ENCODE measurements around the gene SLIT3.

SLIT3 gene

GRCh38 chr5:168813184-168813968, 487.6 kb downstream of the SLIT3 start:
- DNase-seq, result no peak

DNA sequence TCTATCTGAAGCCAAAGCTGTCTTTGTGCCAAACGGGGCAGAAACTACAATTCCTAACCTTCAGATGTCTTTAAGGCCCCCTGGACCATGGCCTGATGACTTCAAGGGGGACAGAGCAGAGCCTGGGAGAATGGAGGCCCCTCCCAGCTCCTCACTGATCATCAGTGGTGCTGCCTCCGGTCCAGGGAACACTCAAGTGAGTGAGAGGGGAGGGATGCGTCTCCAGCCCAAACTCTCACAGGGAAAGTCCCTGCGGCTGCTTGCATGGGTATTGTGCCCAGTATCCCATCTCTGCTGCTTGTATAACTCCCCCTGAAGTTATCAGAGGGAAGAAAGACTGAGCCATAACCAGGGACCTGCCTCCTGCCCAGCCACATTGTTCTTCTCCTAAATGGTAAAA, 490.3 kb downstream of the SLIT3 start:
- DNase-seq, result no peak

GRCh38 chr5:168809218-168809617, 491.7 kb downstream of the SLIT3 start:
- no peak for DNase-seq

DNA sequence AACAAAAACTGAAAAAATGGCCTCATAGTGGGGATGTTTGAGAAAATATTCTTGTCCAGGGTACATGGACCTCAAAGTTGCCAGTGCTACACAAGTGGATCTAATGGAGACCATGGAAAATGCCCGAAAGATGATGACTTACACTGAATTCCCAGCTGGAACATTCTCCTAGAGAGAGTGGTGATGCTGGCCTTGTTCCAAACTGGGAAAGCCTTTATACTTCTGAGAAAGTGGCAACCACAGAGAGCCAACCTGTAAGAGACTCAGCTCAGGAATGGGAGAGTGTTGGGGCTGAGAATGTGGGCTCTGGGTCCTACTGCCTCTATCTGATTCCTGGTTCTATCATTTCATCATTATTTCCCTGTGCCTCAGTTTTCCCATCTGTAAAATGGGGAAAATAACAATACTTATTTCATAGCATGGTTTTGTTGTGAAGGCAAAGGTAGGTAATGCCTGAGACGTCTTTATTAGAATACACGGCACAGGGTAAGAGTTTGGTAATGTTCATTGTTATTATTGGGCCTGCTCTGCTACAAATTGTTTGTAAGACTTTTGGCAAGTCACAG, 492.8 kb downstream of the SLIT3 start:
- DNase-seq, result no peak

DNA sequence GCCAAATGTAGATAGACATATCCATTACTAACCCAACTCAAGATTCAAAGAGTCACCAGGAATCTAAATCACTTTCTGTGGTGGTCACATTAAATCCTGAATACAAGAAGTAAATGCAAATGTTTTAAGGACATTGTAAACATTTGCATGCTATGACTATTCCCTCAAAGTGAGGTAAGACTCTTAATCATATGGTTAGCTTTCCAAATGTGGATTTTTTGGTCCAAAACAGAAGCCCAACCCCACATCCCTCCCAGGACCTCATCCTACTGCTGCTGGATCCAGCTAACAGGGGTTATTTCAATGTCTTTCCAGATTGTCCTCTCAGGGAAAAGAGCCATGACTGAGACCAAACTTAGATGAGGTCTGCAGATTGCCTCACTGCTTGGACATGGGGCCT, 493.7 kb downstream of the SLIT3 start:
- DNase-seq, result no peak

DNA sequence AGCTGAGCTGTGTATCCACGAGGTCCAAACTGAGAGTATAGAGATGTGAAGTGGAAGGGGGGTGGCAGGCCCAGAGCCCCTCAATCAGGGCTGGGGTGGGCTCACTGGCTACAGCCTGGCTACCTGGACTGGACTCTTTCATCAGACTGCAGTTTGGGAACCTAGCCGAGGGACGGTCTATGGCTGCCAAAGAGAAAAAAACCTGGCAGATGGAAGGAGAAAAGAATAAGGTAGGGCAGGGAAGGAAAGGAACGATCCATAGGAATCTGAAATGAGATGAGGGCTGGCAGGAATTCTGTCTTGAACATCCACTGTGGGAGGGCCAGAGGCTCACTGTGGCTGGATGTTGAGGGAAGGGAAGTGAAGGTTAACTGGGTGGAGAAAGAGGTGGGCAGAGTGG, 497.4 kb downstream of the SLIT3 start:
- no peak for DNase-seq

- no peak for DNase-seq
Measured at GRCh38 chr5:168802337-168802736, 498.6 kb downstream of the SLIT3 start.

DNA sequence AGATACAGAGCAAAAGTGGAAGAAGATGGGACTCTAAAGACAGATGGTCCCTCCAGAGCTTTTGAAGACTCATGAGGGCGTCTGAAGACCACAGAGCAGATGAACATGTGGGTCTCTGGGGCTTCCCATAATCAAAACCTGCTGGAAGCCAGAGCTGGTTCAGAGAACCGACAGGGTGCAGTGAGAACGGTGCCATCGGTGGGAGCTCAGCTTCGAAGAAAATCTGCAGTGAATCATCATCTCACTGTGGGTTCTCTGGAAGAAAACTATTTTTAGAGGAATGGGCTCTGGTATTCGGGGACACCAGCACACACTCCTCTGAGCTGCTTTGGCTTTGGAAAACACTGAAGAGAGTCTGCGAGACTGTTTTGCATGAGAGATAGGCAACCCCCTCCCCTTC, 499.4 kb downstream of the SLIT3 start:
- no peak for DNase-seq

GRCh38 chr5:168800701-168801100, 500.2 kb downstream of the SLIT3 start:
- no peak for DNase-seq

- no peak for DNase-seq
Measured at GRCh38 chr5:168798065-168799023, 502.6 kb downstream of the SLIT3 start.

- DNase-seq, result no peak
Measured at GRCh38 chr5:168796593-168797580, 504.1 kb downstream of the SLIT3 start.

GRCh38 chr5:168796000-168796399, 504.9 kb downstream of the SLIT3 start:
- DNase-seq, result no peak

DNA sequence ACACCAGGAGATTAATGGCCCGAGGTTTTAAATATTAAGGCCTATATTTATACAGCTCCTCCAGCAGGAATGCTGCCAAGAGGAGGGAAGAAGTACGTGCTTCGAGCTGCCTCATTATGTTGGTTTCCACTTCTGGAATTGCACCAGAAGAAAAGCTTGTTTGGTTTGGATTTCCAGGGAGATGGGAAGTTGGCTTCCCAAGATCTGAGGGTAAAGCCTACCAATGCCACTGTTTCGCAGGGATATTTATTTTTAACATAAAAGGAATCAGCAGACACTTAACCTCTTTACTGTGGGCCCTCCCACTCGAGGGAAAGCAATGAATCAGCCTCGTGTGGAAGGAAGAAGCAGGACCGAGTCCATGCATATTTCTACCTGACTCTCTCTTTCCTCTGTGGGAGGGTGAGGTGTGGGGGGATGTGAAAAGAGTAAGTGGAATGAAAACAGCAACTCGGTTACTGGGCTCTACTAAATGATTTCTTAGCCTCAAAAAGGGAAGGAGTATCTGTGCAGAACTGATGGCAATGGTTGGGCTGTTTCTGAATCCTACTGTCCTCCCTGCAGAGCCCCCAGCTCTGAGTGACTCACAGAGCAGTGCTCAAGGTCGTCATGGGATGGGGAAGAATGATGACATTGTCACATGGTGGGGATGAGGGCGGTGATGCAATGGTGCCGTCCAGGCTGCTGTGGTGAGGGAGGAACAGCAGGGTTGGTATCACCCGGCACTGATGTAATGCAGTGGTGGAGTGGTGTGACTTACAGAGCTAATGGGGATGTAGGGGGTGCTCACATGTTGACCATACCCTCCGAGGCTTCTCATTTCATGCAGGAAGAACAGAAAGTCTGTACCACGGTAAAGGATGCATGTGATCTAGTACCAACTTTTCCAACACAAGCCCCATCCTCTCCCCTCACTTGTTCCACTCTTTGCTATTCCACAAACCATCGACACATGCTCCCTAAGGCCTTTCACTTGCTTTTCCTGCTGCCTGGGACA, 506.8 kb downstream of the SLIT3 start:
- DNase-seq, result no peak

- no peak for DNase-seq
Measured at GRCh38 chr5:168792678-168793077, 508.3 kb downstream of the SLIT3 start.

GRCh38 chr5:168790671-168791250, 510.2 kb downstream of the SLIT3 start:
- DNase-seq, result no peak

- no peak for DNase-seq
Measured at GRCh38 chr5:168790002-168790635, 510.8 kb downstream of the SLIT3 start.

DNA sequence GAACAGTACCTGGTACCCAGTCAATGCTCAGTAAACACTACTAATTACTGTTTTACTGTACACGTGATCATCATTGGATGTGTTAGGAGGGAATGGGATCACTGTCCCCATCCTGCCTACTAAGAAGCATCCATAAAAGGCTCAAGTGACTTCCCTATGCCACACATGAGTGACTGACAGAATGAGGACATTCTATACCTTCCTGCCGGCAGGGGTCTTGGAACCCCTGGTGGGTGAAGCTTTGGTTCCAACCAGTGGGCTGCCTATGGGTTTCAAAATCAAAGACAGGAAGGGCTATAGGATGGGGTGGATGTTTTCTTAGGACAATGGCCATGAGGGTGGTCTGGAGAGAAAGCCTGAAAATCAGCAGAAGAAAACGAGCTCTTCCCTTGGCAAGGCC, 512.2 kb downstream of the SLIT3 start:
- no peak for DNase-seq

- DNase-seq, result peak; percentile 43
Measured at GRCh38 chr5:168788107-168788506, 512.8 kb downstream of the SLIT3 start.

- no peak for DNase-seq
Measured at GRCh38 chr5:168786147-168786546, 514.8 kb downstream of the SLIT3 start.

DNA sequence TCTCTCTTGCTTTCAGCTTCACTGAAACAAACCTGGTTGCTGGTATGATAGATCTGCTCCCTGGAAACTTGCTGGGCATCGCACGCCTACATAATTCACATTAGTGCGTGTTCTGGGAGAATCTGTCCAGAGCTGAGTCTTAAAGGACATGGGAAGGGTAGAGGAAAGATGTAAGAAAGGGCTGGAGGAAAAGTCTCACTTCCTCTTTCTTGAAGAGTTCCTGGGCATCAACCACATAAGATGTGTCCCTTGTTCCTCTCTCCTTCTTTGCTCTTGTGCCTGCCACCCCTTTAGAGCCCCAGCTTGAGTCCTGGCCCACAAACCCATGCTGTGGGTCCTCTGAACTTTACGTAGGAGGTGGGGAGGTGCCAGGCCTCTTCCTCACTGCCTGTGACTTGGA, 516.5 kb downstream of the SLIT3 start:
- no peak for DNase-seq

Data from NCI-H2171 (cell line).